IPS-18a (cell line): ENCODE measurements around the gene VASH2.
"Not testable (repeated sequence)": the region's sequence is repeated elsewhere in the genome, so short reads cannot be mapped to it uniquely, and the experiment has no call there.

Source experiments
- H3K27ac ChIP-seq: one replicate; pipeline ENCODE4 v1.5.1; 2013; ENCODE audit warnings: low read length
- H3K27me3 ChIP-seq: one replicate; pipeline ENCODE4 v1.6.1; 2013; ENCODE audit warnings: mild to moderate bottlenecking, low read length; ENCODE audit not compliant: control insufficient read depth, insufficient read depth
- H3K36me3 ChIP-seq: one replicate; pipeline ENCODE4 v1.6.1; 2013; ENCODE audit warnings: low read depth, low read length; ENCODE audit not compliant: control insufficient read depth
- H3K4me1 ChIP-seq: one replicate; pipeline ENCODE4 v1.6.1; 2013; ENCODE audit warnings: low read depth, low read length; ENCODE audit not compliant: control insufficient read depth
- H3K4me3 ChIP-seq: one replicate; pipeline ENCODE4 v1.5.1; 2013; ENCODE audit warnings: low read length
- H3K9ac ChIP-seq: one replicate; pipeline ENCODE4 v1.6.1; 2013; ENCODE audit warnings: mild to moderate bottlenecking, low read length, moderate library complexity
- H3K9me3 ChIP-seq: one replicate; pipeline ENCODE4 v1.6.1; 2013; ENCODE audit warnings: low read depth, low read length; ENCODE audit not compliant: control insufficient read depth

The VASH2 gene

DNA sequence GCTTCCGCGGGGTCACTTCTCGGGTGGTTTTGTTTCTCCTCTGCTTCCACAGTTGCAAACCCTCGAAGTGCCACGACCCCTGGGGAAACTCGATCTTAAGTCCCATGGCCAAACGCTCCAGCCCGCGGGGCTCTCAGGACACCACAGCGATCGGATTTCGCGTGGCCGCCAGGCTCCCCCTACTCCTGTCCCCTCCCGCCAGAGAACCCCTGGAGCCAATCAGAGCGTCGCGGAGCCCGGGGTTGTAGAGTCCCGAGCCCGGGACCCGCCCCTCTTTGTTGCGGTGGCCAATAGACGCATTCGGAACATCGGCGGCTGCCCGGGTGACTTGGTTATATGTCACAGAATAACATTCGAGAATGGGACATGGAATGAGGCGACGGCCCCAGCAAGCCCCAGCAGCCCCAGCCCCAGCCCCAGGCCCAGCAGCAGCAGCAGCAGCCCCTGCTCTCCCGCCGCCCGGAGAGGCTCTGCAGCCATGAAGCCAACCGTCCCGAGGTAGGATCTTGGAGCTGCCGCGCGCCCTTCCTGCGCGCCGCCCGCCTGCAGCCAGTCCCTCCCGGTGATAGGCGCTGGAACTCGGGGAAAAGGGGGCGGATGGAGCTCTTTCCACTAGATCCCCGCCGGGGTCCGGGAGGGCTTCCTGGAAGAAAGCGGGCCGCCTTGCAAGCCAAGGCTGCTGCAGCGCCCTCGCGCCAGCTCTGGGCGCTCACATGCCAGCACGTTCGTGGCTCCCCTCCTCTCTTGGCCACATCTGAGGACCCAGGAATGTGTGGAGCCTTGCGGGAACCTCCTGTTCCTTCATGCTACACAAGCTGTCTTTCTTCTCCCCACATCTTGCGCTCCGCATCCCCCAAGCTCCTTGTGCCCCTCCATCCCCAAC is at the start of gene VASH2:
TSS of gene VASH2 (plus strand) at position 299 of the 883 bp plus-strand sequence. CDS start 1,002 bp downstream, outside the sequence.
- Histone ChIP-seq H3K4me3 (peak within 1 kb of the TSS; percentile 89), H3K4me1 (peaks cover 23% of the 10 kb centered on the region), H3K27ac (no peak within 1 kb of the TSS), H3K9me3 (no peaks in the 10 kb centered on the region), H3K27me3 (peaks cover 14% of the 10 kb centered on the region), H3K36me3 (peaks cover 32% of the 10 kb centered on the region), H3K9ac (peak within 1 kb of the TSS; percentile 76)

DNA sequence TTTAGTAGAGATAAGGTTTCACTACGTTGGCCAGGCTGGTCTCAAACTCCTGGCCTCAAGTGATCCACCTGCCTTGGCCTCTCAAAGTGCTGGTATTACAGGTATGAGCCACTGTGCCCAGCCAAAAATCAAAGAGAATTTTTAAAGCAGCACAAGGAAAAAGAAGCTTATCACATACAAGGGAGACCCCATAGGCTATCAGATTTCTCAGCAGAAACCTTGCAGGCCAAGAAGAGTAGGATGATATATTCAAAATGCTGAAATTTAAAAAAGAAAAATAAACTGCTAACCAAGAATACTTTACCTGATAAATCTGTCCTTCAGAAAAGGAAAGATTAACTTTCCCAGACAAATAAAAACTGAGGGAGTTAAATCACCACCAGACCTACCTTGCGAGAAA is 49.1 kb upstream of the VASH2 start:
- H3K9me3 ChIP-seq: peaks cover 25% of the 10 kb centered on the region
- no peaks in the 10 kb centered on the region for H3K27me3 ChIP-seq
- peaks cover 48% of the 10 kb centered on the region for H3K36me3 ChIP-seq
- H3K9ac ChIP-seq: no peak overlapping the region
- no peak overlapping the region for H3K4me3 ChIP-seq
- H3K4me1 ChIP-seq: peaks cover 30% of the 10 kb centered on the region
- no peak overlapping the region for H3K27ac ChIP-seq

DNA sequence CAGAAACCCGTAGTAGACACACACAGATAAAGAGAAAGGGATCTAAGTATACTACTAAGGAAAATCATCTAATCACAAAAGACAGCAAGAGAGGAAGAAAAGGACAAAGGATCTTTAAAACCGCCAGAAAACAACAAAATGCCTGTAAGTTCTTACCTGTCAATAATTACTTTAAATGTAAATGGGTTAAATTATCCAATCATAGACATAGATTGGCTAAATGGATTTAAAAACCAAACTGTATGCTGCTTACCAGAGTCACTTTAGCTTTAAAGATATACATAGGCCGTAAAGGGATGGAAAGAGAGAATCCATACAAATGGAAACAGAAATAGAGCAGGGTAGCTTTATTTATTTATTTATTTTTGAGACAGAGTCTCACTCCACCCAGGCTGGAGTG is 48.3 kb upstream of the VASH2 start:
- no peak overlapping the region for H3K4me3 ChIP-seq
- H3K27ac ChIP-seq: no peak overlapping the region
- peaks cover 50% of the 10 kb centered on the region for H3K36me3 ChIP-seq
- H3K9me3 ChIP-seq: peaks cover 25% of the 10 kb centered on the region
- no peaks in the 10 kb centered on the region for H3K27me3 ChIP-seq
- no peak overlapping the region for H3K9ac ChIP-seq
- peaks cover 38% of the 10 kb centered on the region for H3K4me1 ChIP-seq

DNA sequence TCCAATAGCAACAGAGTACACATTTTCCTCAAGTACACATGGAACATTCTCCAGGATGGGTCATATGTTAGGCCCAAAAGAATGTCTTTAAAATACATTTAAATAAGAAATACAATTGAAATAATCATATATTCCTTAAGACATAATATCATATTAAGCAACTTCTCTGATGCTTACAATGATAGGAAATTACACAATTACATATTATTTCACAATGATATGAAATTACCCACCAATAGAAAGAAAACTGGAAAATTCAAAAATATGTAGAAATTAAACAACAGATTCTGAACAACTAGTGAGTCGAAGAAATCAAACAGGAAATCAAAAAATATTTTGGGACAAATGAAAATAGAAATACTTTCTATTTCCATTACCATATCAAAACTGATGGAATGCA is 46.7 kb upstream of the VASH2 start:
- H3K36me3 ChIP-seq: peaks cover 43% of the 10 kb centered on the region
- H3K9me3 ChIP-seq: peaks cover 25% of the 10 kb centered on the region

DNA sequence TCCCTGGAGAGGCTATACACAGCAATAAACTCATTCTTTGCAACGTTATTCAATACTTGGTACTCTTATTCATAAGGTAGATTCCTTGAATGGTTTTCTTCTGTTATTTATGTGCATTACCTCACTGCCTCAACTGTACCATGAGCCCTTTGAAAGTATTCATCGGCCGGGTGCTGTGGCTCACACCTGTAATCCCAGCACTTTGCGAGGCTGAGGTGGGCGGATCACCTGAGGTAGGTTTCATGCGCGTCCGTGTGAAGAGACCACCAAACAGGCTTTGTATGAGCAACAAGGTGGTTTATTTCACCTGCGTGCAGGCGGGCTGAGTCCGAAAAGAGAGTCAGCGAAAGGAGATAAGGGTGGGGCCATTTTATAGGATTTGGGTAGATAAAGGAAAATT is 42.3 kb upstream of the VASH2 start:
- Histone ChIP-seq H3K4me1 (peaks cover 36% of the 10 kb centered on the region), H3K27ac (peak overlapping the region; percentile 72), H3K36me3 (peaks cover 22% of the 10 kb centered on the region), H3K9me3 (peaks cover 19% of the 10 kb centered on the region), H3K9ac (peak overlapping the region; percentile 39)
- not testable (repeated sequence) for H3K4me3 ChIP-seq, H3K27me3 ChIP-seq

More for the DNA sequence above, 46.7 kb upstream of the VASH2 start:
- Histone ChIP-seq H3K4me3 (no peak overlapping the region), H3K9ac (no peak overlapping the region), H3K4me1 (peaks cover 45% of the 10 kb centered on the region), H3K27ac (no peak overlapping the region), H3K27me3 (no peaks in the 10 kb centered on the region)

DNA sequence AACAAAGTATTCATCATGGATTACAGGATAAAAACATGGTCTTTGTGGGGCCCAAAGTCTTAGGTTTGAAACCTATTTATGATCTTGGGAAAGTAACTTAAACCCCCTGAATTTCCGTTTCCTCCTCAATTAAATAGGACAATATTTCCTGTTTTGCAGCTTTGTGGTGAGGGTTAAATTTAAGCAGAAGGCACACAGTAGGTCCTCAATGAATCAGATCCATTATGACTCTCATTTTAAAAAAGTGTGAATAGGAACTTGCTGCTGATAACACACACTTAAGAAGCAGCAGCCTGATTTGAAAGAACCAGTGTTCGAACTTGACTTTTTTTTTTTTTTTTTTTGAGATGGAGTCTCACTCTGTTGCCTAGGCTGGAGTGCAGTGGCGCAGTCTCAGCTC is 41.4 kb upstream of the VASH2 start:
- H3K36me3 ChIP-seq: peaks cover 22% of the 10 kb centered on the region
- H3K27ac ChIP-seq: peak overlapping the region; percentile 87
- no peaks in the 10 kb centered on the region for H3K27me3 ChIP-seq
- peaks cover 19% of the 10 kb centered on the region for H3K9me3 ChIP-seq
- no peak overlapping the region for H3K4me3 ChIP-seq
- peaks cover 36% of the 10 kb centered on the region for H3K4me1 ChIP-seq
- H3K9ac ChIP-seq: peak overlapping the region; percentile 65

DNA sequence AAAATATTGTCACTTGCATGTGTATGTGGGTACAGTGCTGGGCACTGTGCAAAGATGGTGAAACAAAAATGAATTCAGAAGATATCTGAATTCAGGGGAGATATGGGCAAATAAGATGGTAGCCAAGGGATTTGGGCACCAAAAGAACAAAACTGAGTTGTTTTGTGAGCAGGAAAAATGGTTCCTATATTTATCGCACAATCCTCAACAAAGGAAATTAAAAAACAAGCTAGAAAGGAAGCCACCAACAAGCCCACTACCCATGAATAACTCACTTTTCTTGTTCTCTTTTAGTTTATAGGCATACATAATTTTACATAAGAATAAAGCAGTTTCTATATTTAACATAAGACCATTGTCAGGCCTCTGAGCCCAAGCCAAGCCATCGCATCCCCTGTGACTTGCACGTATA is 40.7 kb upstream of the VASH2 start:
- Histone ChIP-seq H3K27ac (peak overlapping the region; percentile 33), H3K27me3 (no peaks in the 10 kb centered on the region), H3K4me3 (peak overlapping the region; percentile 47), H3K36me3 (peaks cover 20% of the 10 kb centered on the region), H3K4me1 (peaks cover 32% of the 10 kb centered on the region), H3K9ac (peak overlapping the region; percentile 65), H3K9me3 (peaks cover 12% of the 10 kb centered on the region)

DNA sequence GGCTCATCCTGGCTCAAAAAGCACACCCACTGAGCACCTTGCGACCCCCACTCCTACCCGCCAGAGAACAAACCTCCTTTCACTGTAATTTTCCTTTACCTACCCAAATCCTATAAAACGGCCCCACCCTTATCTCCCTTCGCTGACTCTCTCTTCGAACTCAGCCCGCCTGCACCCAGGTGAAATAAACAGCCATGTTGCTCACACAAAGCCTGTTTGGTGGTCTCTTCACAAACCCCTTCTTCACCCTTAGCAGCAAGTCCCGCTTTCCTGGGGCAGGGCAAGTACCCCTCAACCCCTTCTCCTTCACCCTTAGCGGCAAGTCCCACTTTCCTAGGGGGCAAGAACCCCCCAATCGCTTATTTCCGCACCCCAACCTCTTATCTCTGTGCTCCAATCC is 40.1 kb upstream of the VASH2 start:
- peaks cover 15% of the 10 kb centered on the region for H3K36me3 ChIP-seq
- H3K27me3 ChIP-seq, H3K27ac ChIP-seq, H3K9me3 ChIP-seq: not testable (repeated sequence)
- H3K4me3 ChIP-seq: peak overlapping the region; percentile 47
- peaks cover 37% of the 10 kb centered on the region for H3K4me1 ChIP-seq
- H3K9ac ChIP-seq: peak overlapping the region; percentile 65

DNA sequence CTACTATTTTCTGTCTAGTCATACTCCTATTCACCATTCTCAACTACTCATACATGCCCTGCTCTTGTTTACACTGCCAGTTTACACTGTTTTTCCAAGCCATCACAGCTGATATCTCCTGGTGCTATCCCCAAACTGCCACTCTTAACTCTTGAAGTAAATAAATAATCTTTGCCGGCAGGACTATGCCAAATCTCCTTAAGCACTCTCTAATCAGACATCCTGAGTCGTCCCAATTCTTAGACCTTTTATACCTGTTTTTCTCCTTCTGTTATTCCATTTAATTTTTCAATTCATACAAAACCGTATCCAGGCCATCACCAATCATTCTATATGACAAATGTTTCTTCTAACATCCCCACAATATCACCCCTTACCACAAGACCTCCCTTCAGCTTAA is 36.7 kb upstream of the VASH2 start:
- peak overlapping the region; percentile 55 for H3K4me3 ChIP-seq
- not testable (repeated sequence) for H3K9me3 ChIP-seq, H3K27ac ChIP-seq, H3K27me3 ChIP-seq, H3K36me3 ChIP-seq
- peaks cover 29% of the 10 kb centered on the region for H3K4me1 ChIP-seq
- peak overlapping the region; percentile 56 for H3K9ac ChIP-seq

DNA sequence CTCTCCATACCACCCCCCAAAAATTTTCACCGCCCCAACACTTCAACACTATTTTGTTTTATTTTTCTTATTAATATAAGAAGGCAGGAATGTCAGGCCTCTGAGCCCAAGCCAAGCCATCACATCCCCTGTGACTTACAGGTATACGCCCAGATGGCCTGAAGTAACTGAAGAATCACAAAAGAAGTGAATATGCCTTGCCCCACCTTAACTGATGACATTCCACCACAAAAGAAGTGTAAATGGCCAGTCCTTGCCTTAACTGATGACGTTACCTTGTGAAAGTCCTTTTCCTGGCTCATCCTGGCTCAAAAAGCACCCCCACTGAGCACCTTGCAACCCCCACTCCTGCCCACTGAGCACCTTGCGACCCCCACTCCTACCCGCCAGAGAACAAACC is 36.2 kb upstream of the VASH2 start:
- H3K9ac ChIP-seq: peak overlapping the region; percentile 57
- H3K27ac ChIP-seq: not testable (repeated sequence)

DNA sequence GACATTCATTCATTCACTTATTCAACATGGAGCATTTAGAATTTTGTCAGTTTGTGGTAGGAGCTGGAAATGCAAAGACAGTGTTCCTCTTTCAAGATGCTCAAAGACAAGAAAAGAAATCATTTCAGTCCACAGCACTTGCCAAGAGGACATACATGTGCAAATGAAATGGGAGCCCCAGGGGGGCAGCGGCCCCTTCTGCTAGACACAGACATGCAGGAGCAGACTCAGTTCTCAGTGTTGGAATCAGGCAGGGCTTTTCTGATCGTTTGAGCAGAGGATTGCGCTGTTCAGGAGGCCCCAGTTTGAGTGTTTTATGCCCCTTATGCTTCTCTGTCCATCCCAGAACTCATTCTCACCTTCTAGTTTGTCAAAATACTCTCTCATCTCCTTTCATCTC is 35.6 kb upstream of the VASH2 start:
- Histone ChIP-seq H3K9me3 (no peaks in the 10 kb centered on the region), H3K36me3 (no peaks in the 10 kb centered on the region), H3K27ac (peak overlapping the region; percentile 89), H3K27me3 (no peaks in the 10 kb centered on the region), H3K4me1 (peaks cover 25% of the 10 kb centered on the region), H3K4me3 (peak overlapping the region; percentile 34), H3K9ac (peak overlapping the region; percentile 57)

More for the DNA sequence above, 36.2 kb upstream of the VASH2 start:
- H3K9me3 ChIP-seq, H3K36me3 ChIP-seq, H3K27me3 ChIP-seq: not testable (repeated sequence)
- H3K4me1 ChIP-seq: peaks cover 25% of the 10 kb centered on the region
- H3K4me3 ChIP-seq: peak overlapping the region; percentile 55
